CD4-positive, CD25-positive, alpha-beta regulatory T cell (primary cell): ENCODE results near the gene TMEM74B. TPM values are rescaled to one million over a fixed set of nuclear protein-coding genes. Genes with fewer than 3 reads are reported as not detected.
"Not testable (repeated sequence)": the region's sequence is repeated elsewhere in the genome, so short reads cannot be mapped to it uniquely, and the experiment has no call there.

ENCODE experiments used
- ATAC-seq, 2 donors: fragments of 150-1000 bp; cut with Tn5 transposase; one replicate each; pipeline ENCODE4 v1.10.0; 2021; ENCODE audit warnings: low read depth in 2 of 2, moderate number of reproducible peaks in 2 of 2, moderate library complexity in 1 of 2
- DNase-seq, 3 donors: peaks; one replicate each; pipeline versions ENCODE4 v3.0.0 to v3.0.0-alpha.2; 2012 to 2022; ENCODE audit warnings: mixed read lengths in 1 of 3
- H3K27ac ChIP-seq: one replicate; pipeline ENCODE4 v1.7.0; 2013; ENCODE audit warnings: mild to moderate bottlenecking, low read length; ENCODE audit not compliant: insufficient read depth, poor library complexity, severe bottlenecking
- H3K27me3 ChIP-seq: one replicate; pipeline ENCODE4 v1.7.0; 2013; ENCODE audit warnings: low read length; ENCODE audit not compliant: control insufficient read depth, insufficient read depth
- H3K36me3 ChIP-seq: one replicate; pipeline ENCODE4 v1.7.0; 2013; ENCODE audit warnings: mild to moderate bottlenecking, low read length, moderate library complexity; ENCODE audit not compliant: control insufficient read depth, insufficient read depth
- H3K4me1 ChIP-seq: 2 replicates; pipeline ENCODE4 v1.7.0; 2013; ENCODE audit warnings: mild to moderate bottlenecking, low read length; ENCODE audit not compliant: insufficient read depth, control insufficient read depth, poor library complexity, severe bottlenecking
- H3K4me3 ChIP-seq: one replicate; pipeline ENCODE4 v1.7.0; 2013; ENCODE audit warnings: low read depth, mild to moderate bottlenecking, low read length, moderate library complexity
- H3K9me3 ChIP-seq, 2 experiments: 1 replicate in 1 of 2; 2 replicates in 1 of 2; pipeline ENCODE4 v1.7.0; 2013; ENCODE audit warnings: low read length in 2 of 2, mild to moderate bottlenecking in 1 of 2, moderate library complexity in 1 of 2; ENCODE audit not compliant: control insufficient read depth in 2 of 2
- H3K27ac Mint-ChIP-seq, 3 donors: one replicate each; pipeline ENCODE4 v1.8.0; 2020 to 2022; ENCODE audit warnings: mild to moderate bottlenecking in 3 of 3, mixed read lengths in 3 of 3, moderate library complexity in 2 of 3
- H3K27me3 Mint-ChIP-seq: one replicate; pipeline ENCODE4 v1.8.0; 2022; ENCODE audit warnings: mild to moderate bottlenecking, mixed read lengths
- H3K36me3 Mint-ChIP-seq: one replicate; pipeline ENCODE4 v1.8.0; 2020; ENCODE audit warnings: mixed read lengths
- H3K4me1 Mint-ChIP-seq, 4 donors: one replicate each; pipeline ENCODE4 v1.8.0; 2020 to 2022; ENCODE audit warnings: mixed read lengths in 4 of 4, mild to moderate bottlenecking in 1 of 4
- H3K4me3 Mint-ChIP-seq, 4 donors: one replicate each; pipeline ENCODE4 v1.8.0; 2020 to 2022; ENCODE audit warnings: mild to moderate bottlenecking in 4 of 4, mixed read lengths in 4 of 4, moderate library complexity in 3 of 4
- H3K9me3 Mint-ChIP-seq, 7 donors: one replicate each; pipeline ENCODE4 v1.8.0; 2020 to 2022; ENCODE audit warnings: mixed read lengths in 7 of 7, mild to moderate bottlenecking in 3 of 7, moderate library complexity in 2 of 7
- polyA plus RNA-seq, 4 donors: library from polyadenylated mRNA; unstranded; fragments of 300-500 nt; fragmentation: Illumina TruSeq; gene quantifications; one replicate each; pipeline ENCODE4 v1.2.3, GENCODE V29; 2021
- total RNA-seq: library from RNA; stranded (reverse); gene quantifications from one replicate; pipeline ENCODE4 v1.2.3, GENCODE V29; 2022

TMEM74B gene
- total and polyA plus RNA-seq, 5 donors from 2014 or later = not detected

DNA sequence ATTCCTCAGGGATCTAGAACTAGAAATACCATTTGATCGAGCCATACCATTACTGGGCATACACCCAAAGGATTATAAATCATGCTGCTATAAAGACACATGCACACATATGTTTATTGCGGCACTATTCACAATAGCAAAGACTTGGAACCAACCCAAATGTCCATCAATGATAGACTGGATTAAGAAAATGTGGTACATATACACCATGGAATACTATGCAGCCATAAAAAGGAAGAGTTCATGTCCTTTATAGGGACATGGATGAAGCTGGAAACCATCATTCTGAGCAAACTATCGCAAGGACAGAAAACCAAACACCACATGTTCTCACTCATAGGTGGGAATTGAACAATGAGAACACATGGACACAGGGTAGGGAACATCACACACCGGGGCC is 38.0 kb upstream of the TMEM74B start:
- H3K27me3 Mint-ChIP-seq = peaks cover 34% of the 10 kb centered on the region
- not testable (repeated sequence) for ATAC-seq, H3K36me3 ChIP-seq, H3K9me3 Mint-ChIP-seq, DNase-seq, H3K27ac Mint-ChIP-seq, H3K27me3 ChIP-seq, H3K27ac ChIP-seq, H3K4me3 ChIP-seq, H3K9me3 ChIP-seq, H3K36me3 Mint-ChIP-seq
- peak overlapping the region in 1 of 4 donors; percentile 78 for H3K4me3 Mint-ChIP-seq
- H3K4me1 ChIP-seq = peaks cover 16% of the 10 kb centered on the region
- H3K4me1 Mint-ChIP-seq = peaks cover 0 to 24% (median 8%) of the 10 kb centered on the region in 4 donors

DNA sequence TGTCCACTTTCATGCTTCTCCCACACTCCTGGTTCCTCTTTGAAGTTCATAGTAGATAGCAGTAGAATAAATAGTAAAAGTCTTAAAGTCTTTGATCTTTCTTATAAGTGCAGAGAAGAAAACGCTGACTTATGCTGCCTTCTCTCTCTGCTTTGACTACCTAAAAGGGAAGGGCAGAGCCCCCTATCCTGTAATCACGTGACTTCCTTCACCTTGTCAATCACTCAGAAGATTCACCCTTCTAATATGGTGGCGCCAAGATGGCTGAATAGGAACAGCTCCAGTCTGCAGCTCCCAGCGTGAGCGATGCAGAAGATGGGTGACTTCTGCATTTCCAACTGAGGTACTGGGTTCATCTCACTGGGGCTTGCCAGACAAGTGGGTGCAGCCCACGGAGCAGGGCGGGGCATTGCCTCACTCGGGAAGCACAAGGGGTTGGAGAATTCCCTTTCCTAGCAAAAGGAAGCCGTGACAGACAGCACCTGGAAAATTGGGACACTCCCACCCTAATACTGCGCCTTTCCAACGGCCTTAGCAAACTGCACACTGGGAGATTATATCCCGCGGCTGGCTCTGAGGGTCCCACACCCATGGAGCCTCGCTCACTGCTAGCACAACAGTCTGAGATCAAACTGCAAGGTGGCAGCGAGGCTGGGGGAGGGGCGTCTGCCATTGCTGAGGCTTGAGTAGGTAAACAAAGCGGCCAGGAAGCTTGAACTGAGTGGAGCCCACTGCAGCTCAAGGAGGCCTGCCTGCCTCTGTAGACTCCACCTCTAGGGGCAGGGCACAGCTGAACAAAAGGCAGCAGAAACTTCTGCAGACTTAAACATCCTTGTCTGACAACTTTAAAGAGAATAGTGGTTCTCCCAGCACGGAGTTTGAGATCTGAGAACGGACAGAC is 32.0 kb upstream of the TMEM74B start:
- H3K9me3 Mint-ChIP-seq, H3K4me3 ChIP-seq, H3K27me3 ChIP-seq, H3K36me3 Mint-ChIP-seq, H3K27ac ChIP-seq, H3K9me3 ChIP-seq, H3K36me3 ChIP-seq, ATAC-seq: not testable (repeated sequence)
- DNase-seq = peak in 1 of 3 donors; percentile 32
- H3K4me1 ChIP-seq = peaks cover 21% of the 10 kb centered on the region
- Mint-ChIP-seq H3K27ac (peak overlapping the region in 1 of 3 donors; percentile 68), H3K4me1 (peaks cover 8 to 46% (median 32%) of the 10 kb centered on the region in 4 donors), H3K27me3 (peaks cover 28% of the 10 kb centered on the region), H3K4me3 (peak overlapping the region in 1 of 4 donors; percentile 61)

DNA sequence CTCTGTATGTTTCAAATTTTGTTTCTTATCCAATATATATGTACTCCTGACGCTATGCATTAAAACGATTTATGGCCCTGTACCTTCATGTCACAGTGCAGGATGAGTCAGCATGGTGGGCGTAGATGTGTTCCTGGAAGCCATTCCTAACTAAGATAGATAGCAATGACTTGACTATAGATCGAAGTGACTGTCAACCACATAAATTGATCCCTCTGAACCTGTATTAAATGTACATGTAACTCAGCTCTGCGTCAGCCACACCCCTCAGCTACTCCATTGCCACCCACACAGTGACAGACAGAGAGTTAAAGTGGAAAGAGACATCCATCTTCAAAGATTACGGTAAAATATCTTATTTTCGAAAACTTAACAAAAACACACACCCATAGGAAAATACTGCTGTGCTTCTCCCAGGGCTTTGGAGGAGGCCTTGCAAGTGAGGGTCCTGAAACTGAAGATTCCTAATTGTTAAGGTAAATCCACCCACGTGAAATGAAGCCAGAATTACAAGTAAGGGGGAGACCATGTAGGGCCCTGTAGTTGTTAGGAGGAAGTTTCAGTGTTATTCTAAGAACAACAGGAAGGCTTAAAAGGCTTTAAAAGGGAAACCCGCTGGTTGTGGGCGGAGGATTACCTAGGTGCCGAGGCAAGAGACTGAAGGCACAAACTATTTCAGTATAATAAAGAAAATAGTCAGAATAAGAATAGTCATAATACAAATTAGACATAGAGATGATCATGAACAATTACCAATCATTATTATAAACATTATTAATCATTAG is 30.8 kb upstream of the TMEM74B start:
- no peaks in the 10 kb centered on the region for H3K27me3 ChIP-seq
- H3K4me1 ChIP-seq = peaks cover 21% of the 10 kb centered on the region
- Mint-ChIP-seq H3K4me1 (peaks cover 8 to 46% (median 30%) of the 10 kb centered on the region in 4 donors), H3K27ac (peak overlapping the region; percentile 55 to 99 (median 93)), H3K9me3 (peaks cover 0 to 1% (median 0%) of the 10 kb centered on the region in 7 donors), H3K4me3 (peak overlapping the region in 2 of 4 donors; percentile 52 to 77), H3K36me3 (no peaks in the 10 kb centered on the region), H3K27me3 (peaks cover 36% of the 10 kb centered on the region)
- DNase-seq = peak in 1 of 3 donors; percentile 78
- peak overlapping the region; percentile 60 for H3K27ac ChIP-seq
- no peaks in the 10 kb centered on the region for H3K9me3 ChIP-seq
- H3K36me3 ChIP-seq = no peaks in the 10 kb centered on the region
- H3K4me3 ChIP-seq = peak overlapping the region; percentile 55
- ATAC-seq = peak; percentile 74 to 76

DNA sequence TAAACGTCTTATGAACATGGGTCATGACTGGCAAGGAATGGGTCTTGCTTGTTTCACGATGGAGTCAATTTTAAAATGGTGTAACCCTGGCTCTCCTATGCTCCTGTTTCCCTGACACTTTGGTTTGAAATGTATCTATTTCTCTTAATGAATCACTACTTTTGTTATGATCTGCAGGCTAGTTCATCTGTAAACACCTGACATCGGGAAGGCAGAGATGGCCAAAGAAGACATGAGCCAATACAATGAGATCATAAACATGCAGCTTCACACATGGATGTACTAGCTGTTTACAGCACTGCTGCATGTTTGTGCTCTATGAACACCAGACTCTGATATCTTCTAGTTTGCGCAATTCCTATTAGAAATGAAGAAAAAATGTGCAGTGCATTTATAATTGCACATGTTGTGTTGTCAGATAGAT is 30.1 kb upstream of the TMEM74B start:
- peaks cover 21% of the 10 kb centered on the region for H3K4me1 ChIP-seq
- H3K4me1 Mint-ChIP-seq = peaks cover 8 to 46% (median 29%) of the 10 kb centered on the region in 4 donors
- no peak overlapping the region for H3K4me3 ChIP-seq
- H3K27ac ChIP-seq = no peak overlapping the region
- peaks cover 0 to 1% (median 0%) of the 10 kb centered on the region in 7 donors for H3K9me3 Mint-ChIP-seq
- no peaks in the 10 kb centered on the region for H3K36me3 ChIP-seq
- H3K9me3 ChIP-seq = no peaks in the 10 kb centered on the region
- peak overlapping the region; percentile 11 to 93 (median 55) for H3K27ac Mint-ChIP-seq
- no peaks in the 10 kb centered on the region for H3K36me3 Mint-ChIP-seq
- no peaks in the 10 kb centered on the region for H3K27me3 ChIP-seq
- no peak for DNase-seq
- H3K27me3 Mint-ChIP-seq = peaks cover 35% of the 10 kb centered on the region
- ATAC-seq = no peak
- no peak overlapping the region for H3K4me3 Mint-ChIP-seq

DNA sequence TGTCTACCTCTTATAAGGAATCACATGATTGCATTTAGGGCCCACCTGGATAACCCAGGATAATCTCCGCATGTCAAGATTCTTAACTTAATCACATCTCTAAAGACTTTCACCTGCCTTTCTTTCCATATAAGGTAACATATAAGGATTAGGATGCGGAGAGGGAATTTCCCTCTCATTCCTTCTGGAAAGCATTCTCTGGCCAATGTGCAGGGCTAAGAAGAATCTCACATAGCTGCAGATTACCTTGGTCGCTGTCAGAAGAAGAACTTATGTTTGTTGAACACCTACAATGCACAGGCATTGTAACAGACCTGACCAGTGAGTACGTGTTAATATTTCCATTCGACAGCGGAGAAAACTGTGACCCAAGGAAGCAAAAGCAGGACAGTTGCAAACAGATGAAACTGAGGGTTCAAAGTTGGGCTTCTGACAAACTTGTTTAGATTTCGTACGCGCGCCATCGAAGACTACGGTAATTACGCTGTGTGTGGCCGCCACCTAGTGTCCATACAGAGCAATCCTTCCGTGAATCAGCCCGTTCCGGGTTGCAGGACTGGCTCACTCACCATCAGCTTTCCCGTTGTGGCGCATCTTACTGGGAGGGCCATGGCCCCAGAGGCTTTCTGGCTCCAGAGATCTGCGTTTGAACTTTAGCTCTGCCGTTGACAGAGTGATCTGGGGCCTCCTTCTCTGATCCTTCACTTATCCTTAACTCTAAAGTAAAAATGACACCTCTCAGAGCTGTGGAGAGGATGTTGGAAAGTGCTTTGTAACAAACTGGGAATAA is 28.0 kb upstream of the TMEM74B start:
- Mint-ChIP-seq H3K9me3 (no peaks in the 10 kb centered on the region), H3K4me3 (peak overlapping the region in 1 of 4 donors; percentile 3), H3K27me3 (peaks cover 27% of the 10 kb centered on the region), H3K36me3 (no peaks in the 10 kb centered on the region), H3K27ac (peak overlapping the region in 1 of 3 donors; percentile 90), H3K4me1 (peaks cover 8 to 42% (median 29%) of the 10 kb centered on the region in 4 donors)
- peaks cover 21% of the 10 kb centered on the region for H3K4me1 ChIP-seq
- H3K9me3 ChIP-seq = no peaks in the 10 kb centered on the region
- H3K27ac ChIP-seq = no peak overlapping the region
- H3K4me3 ChIP-seq = peak overlapping the region; percentile 55
- peak; percentile 44 to 83 (median 70) for DNase-seq
- no peaks in the 10 kb centered on the region for H3K36me3 ChIP-seq
- H3K27me3 ChIP-seq = peaks cover 3% of the 10 kb centered on the region
- ATAC-seq = peak; percentile 74 to 81

DNA sequence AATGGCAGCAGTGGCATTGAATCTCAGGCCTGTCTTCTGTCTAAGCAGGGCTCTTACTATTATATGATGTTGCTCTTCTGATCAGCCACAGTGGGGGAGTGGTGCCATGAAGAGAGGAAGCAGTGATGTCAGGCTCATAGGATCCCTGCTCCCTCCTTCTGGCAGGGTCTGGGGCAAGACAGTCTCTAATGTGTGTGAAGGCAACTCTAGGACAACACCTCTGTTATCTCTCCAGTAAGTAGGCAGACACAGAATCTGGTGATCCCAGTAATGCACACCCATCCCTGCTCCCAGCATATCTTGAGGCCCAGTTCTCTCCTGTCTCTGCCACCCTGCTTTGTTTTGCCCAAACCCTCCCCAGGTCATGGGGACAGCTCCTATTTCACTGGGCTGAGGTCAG is 27.2 kb upstream of the TMEM74B start:
- Histone ChIP-seq H3K27ac (no peak overlapping the region), H3K36me3 (no peaks in the 10 kb centered on the region), H3K4me3 (no peak overlapping the region), H3K27me3 (peaks cover 3% of the 10 kb centered on the region), H3K9me3 (no peaks in the 10 kb centered on the region), H3K4me1 (peaks cover 20% of the 10 kb centered on the region)
- ATAC-seq = no peak
- Mint-ChIP-seq H3K9me3 (no peaks in the 10 kb centered on the region), H3K4me3 (no peak overlapping the region), H3K36me3 (no peaks in the 10 kb centered on the region), H3K27me3 (peaks cover 26% of the 10 kb centered on the region), H3K27ac (no peak overlapping the region), H3K4me1 (peaks cover 8 to 34% (median 29%) of the 10 kb centered on the region in 4 donors)
- DNase-seq = no peak

DNA sequence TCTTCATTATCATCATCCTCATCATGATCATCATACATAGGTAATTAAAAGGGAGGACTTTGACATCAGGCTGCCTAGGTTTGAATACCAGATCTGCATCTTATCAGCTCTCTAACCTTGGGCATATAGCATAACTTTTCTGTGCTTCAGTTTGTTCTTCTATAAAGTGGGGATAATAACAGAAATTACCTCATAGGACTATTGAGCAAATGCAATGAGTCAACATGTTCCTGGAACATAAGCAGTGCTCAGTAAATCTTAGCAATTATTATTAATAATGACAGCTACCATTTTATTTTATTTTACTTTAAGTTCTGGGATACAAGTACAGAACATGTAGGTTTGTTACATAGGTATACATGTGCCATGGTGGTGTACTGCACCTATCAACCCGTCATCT is 25.7 kb upstream of the TMEM74B start:
- no peak for DNase-seq
- ATAC-seq = no peak
- Mint-ChIP-seq H3K36me3 (no peaks in the 10 kb centered on the region), H3K4me3 (no peak overlapping the region), H3K27me3 (peaks cover 23% of the 10 kb centered on the region), H3K9me3 (no peaks in the 10 kb centered on the region), H3K4me1 (peaks cover 2 to 19% (median 18%) of the 10 kb centered on the region in 4 donors), H3K27ac (no peak overlapping the region)
- Histone ChIP-seq H3K27ac (no peak overlapping the region), H3K4me1 (peaks cover 9% of the 10 kb centered on the region), H3K4me3 (no peak overlapping the region), H3K36me3 (no peaks in the 10 kb centered on the region), H3K27me3 (peaks cover 3% of the 10 kb centered on the region), H3K9me3 (no peaks in the 10 kb centered on the region)
